Panc1 (cell line): ENCODE data around the gene KDM4D. TPM values are rescaled to one million over a fixed set of nuclear protein-coding genes. Genes with fewer than 3 reads are reported as not detected.

Experiments
- ATAC-seq: fragments of 200-7000 bp; cut with Tn5 transposase; 2 replicates; pipeline ENCODE4 v1.9.1; 2020; ENCODE audit warnings: mild to moderate bottlenecking, moderate library complexity
- BruUV-seq: library from RNA; stranded (reverse); fragments of 400-500 nt; replicated peaks from 2 replicates; lab custom pipeline; 2021; lab: Mats Ljungman, UMichigan
- CTCF ChIA-PET: fragments of 300-600 bp; sonication (Branson Sonifier 250); formaldehyde crosslinking; loops from one replicate; lab custom pipeline; 2022; ENCODE audit warnings: antibody characterized with exemption; lab: Charles Lee
- POLR2A ChIA-PET: fragments of 300-600 bp; sonication (Branson Sonifier 250); formaldehyde crosslinking; loops from one replicate; lab custom pipeline; 2022; ENCODE audit warnings: antibody characterized with exemption; lab: Charles Lee
- DNase-seq: peaks from one replicate; pipeline ENCODE4 v3.0.0-alpha.2; 2010; ENCODE audit warnings: low read depth, low spot score
- H3K27ac ChIP-seq: 2 replicates; pipeline ENCODE4 v1.5.1; 2011; ENCODE audit warnings: mild to moderate bottlenecking, low read length, inconsistent platforms
- H3K27me3 ChIP-seq: fragments of 200-500 bp; sonication (Bioruptor generic); 2 replicates; pipeline ENCODE4 v1.6.0; 2014; ENCODE audit warnings: low read length, inconsistent platforms; ENCODE audit not compliant: control insufficient read depth, insufficient read depth
- H3K36me3 ChIP-seq: fragments of 200-500 bp; sonication (Bioruptor generic); 2 replicates; pipeline ENCODE4 v1.5.1; 2014; ENCODE audit warnings: inconsistent platforms, mild to moderate bottlenecking, low read length, moderate library complexity; ENCODE audit not compliant: control insufficient read depth, insufficient read depth
- H3K4me1 ChIP-seq: 2 replicates; pipeline ENCODE4 v1.5.1; 2011; ENCODE audit warnings: inconsistent platforms, mild to moderate bottlenecking, low read length, moderate library complexity; ENCODE audit not compliant: control insufficient read depth, insufficient read depth
- H3K4me3 ChIP-seq, 2 experiments: 2 replicates each; pipeline ENCODE4 v1.5.1; 2011 to 2012; ENCODE audit warnings: low read depth in 2 of 2, low read length in 2 of 2, mild to moderate bottlenecking in 2 of 2, inconsistent platforms in 1 of 2, moderate library complexity in 1 of 2
- H3K9me3 ChIP-seq: fragments of 200-500 bp; sonication (Bioruptor generic); 2 replicates; pipeline ENCODE4 v1.5.1; 2014; ENCODE audit warnings: low read depth, mild to moderate bottlenecking, inconsistent platforms, low read length, moderate library complexity; ENCODE audit not compliant: control insufficient read depth, insufficient read depth
- CTCF ChIP-seq: fragments of 450-650 bp; IDR thresholded peaks from 2 replicates; pipeline ENCODE4 v1.5.1; 2017; ENCODE audit warnings: mild to moderate bottlenecking
- POLR2AphosphoS5 ChIP-seq: IDR thresholded peaks from 2 replicates; pipeline ENCODE4 v1.6.1; 2012; ENCODE audit warnings: mild to moderate bottlenecking, low read depth, low read length, moderate library complexity
- REST ChIP-seq, 2 experiments: IDR thresholded peaks; 2 replicates each; pipeline ENCODE4 v1.6.1; 2011 to 2012; ENCODE audit warnings: low read depth in 2 of 2, control low read depth in 1 of 2, low read length in 1 of 2, mild to moderate bottlenecking in 1 of 2, moderate library complexity in 1 of 2; ENCODE audit not compliant: insufficient read depth in 1 of 2
- SIN3A ChIP-seq: IDR thresholded peaks from 2 replicates; pipeline ENCODE4 v1.6.1; 2012; ENCODE audit warnings: low read depth, mild to moderate bottlenecking, low read length, moderate library complexity, borderline replicate concordance; ENCODE audit not compliant: insufficient read depth
- TCF7L2 ChIP-seq: IDR thresholded peaks from 2 replicates; pipeline ENCODE4 v1.6.1; 2011; ENCODE audit warnings: mild to moderate bottlenecking, low read depth, low read length, inconsistent platforms
- in situ Hi-C: cut with HindIII; loops from 2 replicates; pipeline ENCODE4 v1.10.0; 2016; ENCODE audit warnings: low sequenced_read_pairs, low pct_unique_long_range_greater_than_20kb
- intact Hi-C: fragments of 100-400 bp; cut with micrococcal nuclease; formaldehyde crosslinking; loops from one replicate; pipeline ENCODE4 v1.10.0; 2022; ENCODE audit not compliant: unreplicated experiment
- total RNA-seq: library from RNA; stranded (reverse); gene quantifications from one replicate; pipeline ENCODE4 v1.2.1, GENCODE V29; 2021; ENCODE audit not compliant: unreplicated experiment

Gene KDM4D
- total RNA-seq, 1 experiment from 2014 or later = 0.87 TPM

GRCh38 chr11:94926271-94926625, 47.3 kb upstream of the KDM4D start:
- Histone ChIP-seq H3K27me3 (peaks cover 2% of the 10 kb centered on the region; the same call in 1 of the 2 replicates), H3K4me3 (no peak overlapping the region), H3K9me3 (no peaks in the 10 kb centered on the region), H3K27ac (no peak overlapping the region), H3K4me1 (no peaks in the 10 kb centered on the region), H3K36me3 (no peaks in the 10 kb centered on the region)
- TF ChIP-seq SIN3A (no peak), CTCF (no peak), POLR2AphosphoS5 (no peak), REST (IDR thresholded peaks at IDR 0.05; ENCODE audit: insufficient read depth in 1 of 2, low read depth in 2 of 2, low read length in 1 of 2) (no peak), TCF7L2 (no peak)
- BruUV-seq = no TSS peak
- ATAC-seq (no peak), DNase-seq (no peak)
- intact Hi-C loops = no loop called here
- in situ Hi-C loops = no loop called here
- CTCF ChIA-PET = no interaction called here
- POLR2A ChIA-PET = no interaction called here

- ATAC-seq (no peak), DNase-seq (no peak)
- Histone ChIP-seq H3K27ac (no peak overlapping the region), H3K9me3 (no peaks in the 10 kb centered on the region), H3K27me3 (peaks cover 2% of the 10 kb centered on the region; the same call in 1 of the 2 replicates), H3K4me3 (no peak overlapping the region), H3K36me3 (no peaks in the 10 kb centered on the region), H3K4me1 (no peaks in the 10 kb centered on the region)
- ChIA-PET CTCF (no interaction called here), POLR2A (no interaction called here)
- TF ChIP-seq TCF7L2 (no peak), SIN3A (no peak), REST (IDR thresholded peaks at IDR 0.05; ENCODE audit: insufficient read depth in 1 of 2, low read depth in 2 of 2, low read length in 1 of 2) (no peak), CTCF (no peak), POLR2AphosphoS5 (no peak)
- in situ Hi-C loops (no loop called here), intact Hi-C loops (no loop called here)
- no TSS peak for BruUV-seq
Observed at GRCh38 chr11:94926698-94927237, 46.7 kb upstream of the KDM4D start.
